ENCODE results near the gene NRG2. TPM values are rescaled to one million over a fixed set of nuclear protein-coding genes. Genes with fewer than 3 reads are reported as not detected.

The NRG2 gene
- total RNA-seq, 6 experiments from 2014 or later: 0.07 to 0.77 (median 0.14) TPM; not detected in 1

DNA sequence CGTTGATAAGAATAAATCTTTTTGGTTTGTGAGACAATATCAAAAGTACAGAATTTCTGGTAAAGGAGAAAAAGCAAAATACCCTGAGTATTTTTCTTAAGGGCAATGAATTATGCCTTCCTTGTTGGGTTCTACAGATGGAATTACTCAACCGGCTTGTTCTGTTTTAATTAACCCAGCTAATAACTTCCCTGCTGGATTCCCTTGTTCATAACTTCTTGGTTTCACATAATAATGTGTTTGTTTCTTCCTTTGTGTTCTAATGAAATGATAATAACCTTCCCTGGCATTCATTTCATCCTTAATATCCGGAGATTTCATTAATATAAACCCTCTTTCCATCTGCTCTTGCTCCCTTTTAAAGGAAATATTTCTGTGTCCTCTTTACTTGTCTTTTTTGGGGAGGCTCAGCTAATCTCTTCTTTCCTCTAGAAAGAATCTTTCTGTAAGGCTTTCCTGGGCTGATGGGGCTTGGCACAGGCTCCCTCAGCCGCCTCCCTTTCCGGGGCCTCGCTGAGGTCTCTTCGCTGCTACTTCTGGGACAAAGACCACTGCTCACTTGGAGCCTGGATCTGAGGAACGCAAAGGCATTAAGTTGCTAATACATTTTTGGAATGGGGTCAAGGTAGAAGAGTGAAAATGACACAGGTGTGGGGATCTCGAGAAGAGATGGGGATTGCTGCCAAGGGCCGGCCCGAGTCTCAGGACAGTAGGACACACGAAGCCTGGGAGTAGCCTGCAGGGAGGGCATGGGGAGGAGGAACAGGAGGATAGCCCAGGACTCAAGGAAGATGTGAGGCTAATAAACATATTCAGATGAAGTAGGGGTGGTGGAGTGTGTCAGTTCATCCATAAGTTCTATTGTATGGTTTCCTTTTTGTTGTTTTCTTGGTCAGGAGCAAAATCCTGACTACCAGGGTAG, 118.5 kb downstream of the NRG2 start:
- no peak for DNase-seq
- 67% methylated on average over 12 of the region's 12 CpGs for WGBS (ENCODE audit: insufficient coverage, low coverage, low lambda C conversion rate, missing lambda C conversion rate)

DNA sequence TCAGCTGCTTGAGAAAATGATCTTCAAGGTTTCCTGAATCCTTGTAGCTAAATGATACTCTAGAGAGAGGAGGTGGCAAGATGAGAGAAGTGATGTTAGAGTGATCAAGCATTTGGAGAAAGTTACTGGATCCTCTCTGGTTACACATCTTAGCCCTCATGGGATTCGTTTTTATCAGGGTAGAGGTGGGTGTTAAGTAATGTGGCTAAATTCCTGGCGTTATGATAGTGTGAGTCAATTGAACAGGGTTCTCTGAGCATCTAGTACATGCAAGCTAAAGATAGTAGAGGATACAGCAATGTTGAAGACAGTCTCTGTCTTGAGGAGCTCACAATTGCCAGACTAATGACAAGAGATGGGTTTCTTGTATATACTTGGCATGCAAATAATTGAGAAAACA, 123.8 kb downstream of the NRG2 start:
- WGBS (ENCODE audit: insufficient coverage, low coverage, low lambda C conversion rate, missing lambda C conversion rate): 26% methylated on average over 2 of the region's 2 CpGs
- Histone ChIP-seq H3K27me3 (no peaks in the 10 kb centered on the region), H3K4me3 (no peak overlapping the region), H3K36me3 (no peaks in the 10 kb centered on the region), H3K4me1 (no peaks in the 10 kb centered on the region), H3K9me3 (no peaks in the 10 kb centered on the region), H3K27ac (no peak overlapping the region)
- intact Hi-C loops (cut with DNase I): no loop called here
- DNase-seq (no peak), ATAC-seq (no peak)
- TF ChIP-seq, protein P1, sequence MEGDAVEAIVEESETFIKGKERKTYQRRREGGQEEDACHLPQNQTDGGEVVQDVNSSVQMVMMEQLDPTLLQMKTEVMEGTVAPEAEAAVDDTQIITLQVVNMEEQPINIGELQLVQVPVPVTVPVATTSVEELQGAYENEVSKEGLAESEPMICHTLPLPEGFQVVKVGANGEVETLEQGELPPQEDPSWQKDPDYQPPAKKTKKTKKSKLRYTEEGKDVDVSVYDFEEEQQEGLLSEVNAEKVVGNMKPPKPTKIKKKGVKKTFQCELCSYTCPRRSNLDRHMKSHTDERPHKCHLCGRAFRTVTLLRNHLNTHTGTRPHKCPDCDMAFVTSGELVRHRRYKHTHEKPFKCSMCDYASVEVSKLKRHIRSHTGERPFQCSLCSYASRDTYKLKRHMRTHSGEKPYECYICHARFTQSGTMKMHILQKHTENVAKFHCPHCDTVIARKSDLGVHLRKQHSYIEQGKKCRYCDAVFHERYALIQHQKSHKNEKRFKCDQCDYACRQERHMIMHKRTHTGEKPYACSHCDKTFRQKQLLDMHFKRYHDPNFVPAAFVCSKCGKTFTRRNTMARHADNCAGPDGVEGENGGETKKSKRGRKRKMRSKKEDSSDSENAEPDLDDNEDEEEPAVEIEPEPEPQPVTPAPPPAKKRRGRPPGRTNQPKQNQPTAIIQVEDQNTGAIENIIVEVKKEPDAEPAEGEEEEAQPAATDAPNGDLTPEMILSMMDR (IDR thresholded peaks at IDR 0.05): no peak
- no peak for TF ChIP-seq POLR2A (IDR thresholded peaks at IDR 0.05)

More for the DNA sequence above, 118.5 kb downstream of the NRG2 start:
- Histone ChIP-seq H3K36me3 (no peaks in the 10 kb centered on the region), H3K4me3 (no peak overlapping the region), H3K9me3 (no peaks in the 10 kb centered on the region), H3K27me3 (no peaks in the 10 kb centered on the region), H3K27ac (no peak overlapping the region), H3K4me1 (no peaks in the 10 kb centered on the region)
- no peak for TF ChIP-seq POLR2A (IDR thresholded peaks at IDR 0.05)
- TF ChIP-seq, protein P1 (IDR thresholded peaks at IDR 0.05): no peak
- intact Hi-C loops (cut with DNase I): no loop called here
- ATAC-seq: no peak

DNA sequence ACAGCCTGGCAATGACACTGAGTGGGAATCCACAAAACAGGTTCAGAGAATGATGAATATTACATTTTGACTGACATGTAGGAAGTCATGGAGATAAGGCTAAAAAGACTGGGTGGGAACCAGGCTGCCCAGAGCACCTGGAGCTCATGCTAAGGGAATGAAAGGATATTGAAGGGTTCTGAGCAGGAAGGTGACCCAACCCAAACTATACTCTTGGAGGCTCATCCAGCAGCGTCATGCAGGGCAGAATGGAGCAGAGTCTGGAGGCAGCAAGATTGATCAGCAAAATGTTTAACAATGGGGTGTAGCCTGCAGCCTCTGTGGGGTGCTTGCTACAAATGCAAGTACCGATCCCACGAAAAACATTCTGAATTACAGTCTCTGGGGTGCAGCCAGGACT, 127.3 kb downstream of the NRG2 start:
- Histone ChIP-seq H3K27me3 (no peaks in the 10 kb centered on the region), H3K36me3 (no peaks in the 10 kb centered on the region), H3K4me1 (no peaks in the 10 kb centered on the region), H3K9me3 (no peaks in the 10 kb centered on the region), H3K27ac (no peak overlapping the region), H3K4me3 (no peak overlapping the region)
- ATAC-seq (no peak), DNase-seq (no peak)
- intact Hi-C loops (cut with DNase I): no loop called here
- TF ChIP-seq, protein P1 (IDR thresholded peaks at IDR 0.05): no peak
- no peak for TF ChIP-seq POLR2A (IDR thresholded peaks at IDR 0.05)
- WGBS (ENCODE audit: insufficient coverage, low coverage, low lambda C conversion rate, missing lambda C conversion rate): 29% methylated on average over 1 of the region's 3 CpGs

DNA sequence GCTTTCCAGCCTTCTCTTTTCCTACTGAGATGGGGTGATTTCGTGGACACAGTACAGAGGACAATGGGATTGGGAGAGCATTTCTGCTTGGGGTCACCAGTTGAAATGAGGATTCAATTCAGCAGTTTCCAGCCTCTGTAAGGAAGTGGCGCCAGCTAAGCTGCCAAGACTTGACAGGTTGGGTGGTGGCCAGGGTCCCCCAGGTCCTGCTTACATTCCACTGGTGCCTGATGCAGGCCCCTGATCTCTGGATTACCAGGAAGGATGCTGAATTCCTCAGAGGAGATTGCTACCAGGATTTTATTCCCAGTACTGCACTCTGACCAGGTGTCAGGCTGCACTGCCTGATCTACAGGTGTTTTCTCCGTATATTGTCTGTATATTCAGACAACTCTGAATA, 127.8 kb downstream of the NRG2 start:
- intact Hi-C loops (cut with DNase I): no loop called here
- no peak overlapping the region for H3K4me3 ChIP-seq
- 36% methylated on average over 2 of the region's 3 CpGs for WGBS (ENCODE audit: insufficient coverage, low coverage, low lambda C conversion rate, missing lambda C conversion rate)
- no peaks in the 10 kb centered on the region for H3K27me3 ChIP-seq
- H3K36me3 ChIP-seq: no peaks in the 10 kb centered on the region
- H3K4me1 ChIP-seq: no peaks in the 10 kb centered on the region
- TF ChIP-seq, protein P1 (IDR thresholded peaks at IDR 0.05): no peak
- no peak for TF ChIP-seq POLR2A (IDR thresholded peaks at IDR 0.05)
- H3K9me3 ChIP-seq: no peaks in the 10 kb centered on the region
- DNase-seq (no peak), ATAC-seq (no peak)
- H3K27ac ChIP-seq: no peak overlapping the region
